SK-N-SH treated with all-trans-retinoic acid at 6 μM for 48 hours (cell line): ENCODE data around the gene UPB1.

Experiments
- ATAC-seq: fragments of 200-7000 bp; cut with Tn5 transposase; 3 replicates; pipeline ENCODE4 v1.9.1; 2020; ENCODE audit warnings: mild to moderate bottlenecking, moderate library complexity
- ARNTL ChIP-seq: fragments of 450-650 bp; formaldehyde crosslinking; IDR thresholded peaks from 2 replicates; pipeline ENCODE4 v1.5.0; 2020; ENCODE audit warnings: low read depth, mild to moderate bottlenecking, moderate library complexity, borderline replicate concordance
- BACH2 ChIP-seq: fragments of 250-450 bp; sonication (Bioruptor Pico); IDR thresholded peaks from 2 replicates; pipeline ENCODE4 v1.9.0; 2021; ENCODE audit warnings: mild to moderate bottlenecking, borderline replicate concordance
- ESRRG ChIP-seq: fragments of 250-450 bp; sonication (Bioruptor Pico); IDR thresholded peaks from 2 replicates; pipeline ENCODE4 v1.6.1; 2021; ENCODE audit warnings: mild to moderate bottlenecking
- GLIS3 ChIP-seq: fragments of 250-450 bp; sonication (Bioruptor Pico); IDR thresholded peaks from 2 replicates; pipeline ENCODE4 v1.5.0; 2020; ENCODE audit warnings: mild to moderate bottlenecking, moderate library complexity
- ISL1 ChIP-seq: fragments of 250-450 bp; sonication (Bioruptor Pico); IDR thresholded peaks from 2 replicates; pipeline ENCODE4 v2.1.2; 2022; ENCODE audit warnings: mild to moderate bottlenecking, moderate library complexity
- OSR1 ChIP-seq: fragments of 250-450 bp; sonication (Bioruptor Pico); IDR thresholded peaks from 2 replicates; pipeline ENCODE4 v1.8.0; 2022; ENCODE audit warnings: moderate library complexity, mild to moderate bottlenecking, inconsistent platforms
- PPARA ChIP-seq: fragments of 250-450 bp; sonication (Bioruptor Pico); IDR thresholded peaks from 2 replicates; pipeline ENCODE4 v1.5.0; 2020; ENCODE audit warnings: mild to moderate bottlenecking, borderline replicate concordance
- RARB ChIP-seq: fragments of 250-450 bp; sonication (Bioruptor Pico); IDR thresholded peaks from 2 replicates; pipeline ENCODE4 v1.8.0; 2021; ENCODE audit warnings: mild to moderate bottlenecking, moderate library complexity
- SNAI2 ChIP-seq: fragments of 250-450 bp; sonication (Bioruptor Pico); IDR thresholded peaks from 2 replicates; pipeline ENCODE4 v1.5.0; 2020; ENCODE audit warnings: mild to moderate bottlenecking, moderate library complexity
- TCF4 ChIP-seq: fragments of 250-450 bp; sonication (Bioruptor Pico); IDR thresholded peaks from 2 replicates; pipeline ENCODE4 v1.8.0; 2021; ENCODE audit warnings: mild to moderate bottlenecking, moderate library complexity, borderline replicate concordance
- TOX ChIP-seq: fragments of 250-450 bp; sonication (Bioruptor Pico); IDR thresholded peaks from 2 replicates; pipeline ENCODE4 v1.8.0; 2021; ENCODE audit warnings: mild to moderate bottlenecking, moderate library complexity, borderline replicate concordance
- ZC3H10 ChIP-seq: fragments of 250-450 bp; sonication (Bioruptor Pico); IDR thresholded peaks from 2 replicates; pipeline ENCODE4 v1.5.1; 2021; ENCODE audit warnings: mild to moderate bottlenecking, moderate library complexity
- ZFP30 ChIP-seq: fragments of 450-650 bp; formaldehyde crosslinking; IDR thresholded peaks from 2 replicates; pipeline ENCODE4 v1.5.0; 2022; ENCODE audit warnings: mild to moderate bottlenecking, moderate library complexity
- ZNF70 ChIP-seq: fragments of 450-650 bp; formaldehyde crosslinking; IDR thresholded peaks from 2 replicates; pipeline ENCODE4 v1.5.0; 2020; ENCODE audit warnings: mild to moderate bottlenecking, moderate library complexity
- TF ChIP-seq, protein P1 (sequence below): fragments of 250-450 bp; sonication (Bioruptor Pico); IDR thresholded peaks from 2 replicates; pipeline ENCODE4 v1.5.1; 2020; ENCODE audit warnings: low read depth, mild to moderate bottlenecking, moderate library complexity
- TF ChIP-seq, protein P2 (sequence below): fragments of 250-450 bp; sonication (Bioruptor Pico); IDR thresholded peaks from 2 replicates; pipeline ENCODE4 v1.8.0; 2020; ENCODE audit warnings: mild to moderate bottlenecking, moderate library complexity, borderline replicate concordance
- TF ChIP-seq, protein P3 (sequence below): fragments of 250-450 bp; sonication (Bioruptor Pico); IDR thresholded peaks from 2 replicates; pipeline ENCODE4 v1.5.1; 2021; ENCODE audit warnings: mild to moderate bottlenecking, moderate library complexity
- TF ChIP-seq, protein P4 (sequence below): fragments of 250-450 bp; sonication (Bioruptor Pico); IDR thresholded peaks from 2 replicates; pipeline ENCODE4 v1.8.0; 2021; ENCODE audit warnings: low read depth, mild to moderate bottlenecking, moderate library complexity, borderline replicate concordance
- TF ChIP-seq, protein P5 (sequence below): fragments of 250-450 bp; sonication (Bioruptor Pico); IDR thresholded peaks from 2 replicates; pipeline ENCODE4 v1.5.0; 2020; ENCODE audit warnings: mild to moderate bottlenecking, moderate library complexity

The UPB1 gene

DNA sequence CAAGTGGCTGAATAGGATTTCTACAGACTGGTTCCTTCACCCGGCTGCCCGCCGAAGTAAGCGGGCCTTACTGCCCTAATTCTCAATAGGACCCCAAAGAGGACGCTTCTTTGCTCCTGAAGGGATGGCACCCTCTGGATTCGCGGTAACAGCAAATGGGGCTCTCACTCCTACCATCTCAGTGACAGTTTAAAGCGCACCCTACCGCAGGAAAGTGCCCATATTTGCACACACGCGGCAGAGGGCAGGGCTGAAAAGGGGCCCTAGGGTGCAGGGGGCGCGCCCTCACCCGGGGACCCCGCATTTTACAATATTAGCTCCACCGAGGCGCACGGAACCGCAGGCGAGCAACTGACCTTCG lies 985 bp upstream of the UPB1 start:
- ATAC-seq, result no peak
- TF ChIP-seq BACH2 (no peak), ISL1 (no peak), PPARA (no peak), ARNTL (CRISPR knock-in tag) (no peak), TOX (CRISPR knock-in tag) (no peak), RARB (CRISPR knock-in tag) (no peak)
- TF ChIP-seq, protein P1, sequence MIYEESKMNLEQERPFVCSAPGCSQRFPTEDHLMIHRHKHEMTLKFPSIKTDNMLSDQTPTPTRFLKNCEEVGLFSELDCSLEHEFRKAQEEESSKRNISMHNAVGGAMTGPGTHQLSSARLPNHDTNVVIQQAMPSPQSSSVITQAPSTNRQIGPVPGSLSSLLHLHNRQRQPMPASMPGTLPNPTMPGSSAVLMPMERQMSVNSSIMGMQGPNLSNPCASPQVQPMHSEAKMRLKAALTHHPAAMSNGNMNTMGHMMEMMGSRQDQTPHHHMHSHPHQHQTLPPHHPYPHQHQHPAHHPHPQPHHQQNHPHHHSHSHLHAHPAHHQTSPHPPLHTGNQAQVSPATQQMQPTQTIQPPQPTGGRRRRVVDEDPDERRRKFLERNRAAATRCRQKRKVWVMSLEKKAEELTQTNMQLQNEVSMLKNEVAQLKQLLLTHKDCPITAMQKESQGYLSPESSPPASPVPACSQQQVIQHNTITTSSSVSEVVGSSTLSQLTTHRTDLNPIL (CRISPR knock-in tag), result no peak

DNA sequence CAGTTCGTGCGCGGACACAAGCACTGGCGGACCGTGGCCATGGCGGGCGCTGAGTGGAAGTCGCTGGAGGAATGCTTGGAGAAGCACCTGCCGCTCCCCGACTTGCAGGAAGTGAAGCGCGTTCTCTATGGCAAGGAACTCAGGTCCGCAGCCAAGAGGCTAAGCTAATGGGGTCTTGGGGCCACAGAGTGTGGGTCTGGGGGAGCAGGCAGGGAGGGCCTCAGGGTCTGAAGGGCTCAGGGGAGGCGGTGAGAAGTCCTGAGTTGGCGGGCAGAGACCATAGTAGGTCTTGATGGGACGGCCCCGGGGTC lies 188 bp downstream of the UPB1 start:
- no peak for ATAC-seq
- TF ChIP-seq RARB (CRISPR knock-in tag), result no peak
- no peak for TF ChIP-seq TOX (CRISPR knock-in tag)
- TF ChIP-seq GLIS3 (CRISPR knock-in tag), result no peak
- TF ChIP-seq OSR1, result no peak
- TF ChIP-seq, protein P2, sequence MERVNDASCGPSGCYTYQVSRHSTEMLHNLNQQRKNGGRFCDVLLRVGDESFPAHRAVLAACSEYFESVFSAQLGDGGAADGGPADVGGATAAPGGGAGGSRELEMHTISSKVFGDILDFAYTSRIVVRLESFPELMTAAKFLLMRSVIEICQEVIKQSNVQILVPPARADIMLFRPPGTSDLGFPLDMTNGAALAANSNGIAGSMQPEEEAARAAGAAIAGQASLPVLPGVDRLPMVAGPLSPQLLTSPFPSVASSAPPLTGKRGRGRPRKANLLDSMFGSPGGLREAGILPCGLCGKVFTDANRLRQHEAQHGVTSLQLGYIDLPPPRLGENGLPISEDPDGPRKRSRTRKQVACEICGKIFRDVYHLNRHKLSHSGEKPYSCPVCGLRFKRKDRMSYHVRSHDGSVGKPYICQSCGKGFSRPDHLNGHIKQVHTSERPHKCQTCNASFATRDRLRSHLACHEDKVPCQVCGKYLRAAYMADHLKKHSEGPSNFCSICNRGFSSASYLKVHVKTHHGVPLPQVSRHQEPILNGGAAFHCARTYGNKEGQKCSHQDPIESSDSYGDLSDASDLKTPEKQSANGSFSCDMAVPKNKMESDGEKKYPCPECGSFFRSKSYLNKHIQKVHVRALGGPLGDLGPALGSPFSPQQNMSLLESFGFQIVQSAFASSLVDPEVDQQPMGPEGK (CRISPR knock-in tag), result no peak
- no peak for TF ChIP-seq TCF4 (CRISPR knock-in tag)
- TF ChIP-seq ESRRG (CRISPR knock-in tag), result no peak
- no peak for TF ChIP-seq ZNF70 (CRISPR knock-in tag)
- no peak for TF ChIP-seq ARNTL (CRISPR knock-in tag)
- TF ChIP-seq, protein P3, sequence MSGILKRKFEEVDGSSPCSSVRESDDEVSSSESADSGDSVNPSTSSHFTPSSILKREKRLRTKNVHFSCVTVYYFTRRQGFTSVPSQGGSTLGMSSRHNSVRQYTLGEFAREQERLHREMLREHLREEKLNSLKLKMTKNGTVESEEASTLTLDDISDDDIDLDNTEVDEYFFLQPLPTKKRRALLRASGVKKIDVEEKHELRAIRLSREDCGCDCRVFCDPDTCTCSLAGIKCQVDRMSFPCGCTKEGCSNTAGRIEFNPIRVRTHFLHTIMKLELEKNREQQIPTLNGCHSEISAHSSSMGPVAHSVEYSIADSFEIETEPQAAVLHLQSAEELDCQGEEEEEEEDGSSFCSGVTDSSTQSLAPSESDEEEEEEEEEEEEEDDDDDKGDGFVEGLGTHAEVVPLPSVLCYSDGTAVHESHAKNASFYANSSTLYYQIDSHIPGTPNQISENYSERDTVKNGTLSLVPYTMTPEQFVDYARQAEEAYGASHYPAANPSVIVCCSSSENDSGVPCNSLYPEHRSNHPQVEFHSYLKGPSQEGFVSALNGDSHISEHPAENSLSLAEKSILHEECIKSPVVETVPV (CRISPR knock-in tag), result no peak
- TF ChIP-seq, protein P4, sequence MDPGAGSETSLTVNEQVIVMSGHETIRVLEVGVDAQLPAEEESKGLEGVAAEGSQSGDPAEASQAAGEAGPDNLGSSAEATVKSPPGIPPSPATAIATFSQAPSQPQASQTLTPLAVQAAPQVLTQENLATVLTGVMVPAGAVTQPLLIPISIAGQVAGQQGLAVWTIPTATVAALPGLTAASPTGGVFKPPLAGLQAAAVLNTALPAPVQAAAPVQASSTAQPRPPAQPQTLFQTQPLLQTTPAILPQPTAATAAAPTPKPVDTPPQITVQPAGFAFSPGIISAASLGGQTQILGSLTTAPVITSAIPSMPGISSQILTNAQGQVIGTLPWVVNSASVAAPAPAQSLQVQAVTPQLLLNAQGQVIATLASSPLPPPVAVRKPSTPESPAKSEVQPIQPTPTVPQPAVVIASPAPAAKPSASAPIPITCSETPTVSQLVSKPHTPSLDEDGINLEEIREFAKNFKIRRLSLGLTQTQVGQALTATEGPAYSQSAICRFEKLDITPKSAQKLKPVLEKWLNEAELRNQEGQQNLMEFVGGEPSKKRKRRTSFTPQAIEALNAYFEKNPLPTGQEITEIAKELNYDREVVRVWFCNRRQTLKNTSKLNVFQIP, result no peak
- TF ChIP-seq SNAI2 (CRISPR knock-in tag), result no peak

DNA sequence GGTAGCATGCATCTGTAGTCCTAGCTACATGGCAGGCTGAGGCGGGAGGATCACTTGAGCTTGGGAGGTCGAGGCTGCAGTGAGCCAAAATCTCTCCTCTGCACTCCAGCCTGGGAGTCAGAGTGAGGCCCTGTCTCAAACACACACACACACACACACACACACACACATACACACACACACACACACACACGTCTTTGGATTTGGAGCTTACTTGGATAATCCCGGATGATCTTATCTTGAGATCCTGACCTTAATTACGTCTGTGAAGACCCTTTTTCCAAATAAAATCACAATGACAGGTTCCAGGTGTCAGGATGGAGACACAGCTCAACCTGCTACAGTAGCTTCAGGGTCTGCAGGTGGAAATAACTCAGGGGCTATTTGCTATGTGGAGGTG lies 1.1 kb downstream of the UPB1 start:
- ATAC-seq, result no peak

More for the DNA sequence above, 1.1 kb downstream of the UPB1 start:
- TF ChIP-seq ARNTL (CRISPR knock-in tag) (no peak), ZFP30 (CRISPR knock-in tag) (no peak), OSR1 (no peak), SNAI2 (CRISPR knock-in tag) (no peak), TCF4 (CRISPR knock-in tag) (no peak), ZC3H10 (no peak), RARB (CRISPR knock-in tag) (no peak), ESRRG (CRISPR knock-in tag) (no peak), GLIS3 (CRISPR knock-in tag) (no peak)
- TF ChIP-seq, protein P5, sequence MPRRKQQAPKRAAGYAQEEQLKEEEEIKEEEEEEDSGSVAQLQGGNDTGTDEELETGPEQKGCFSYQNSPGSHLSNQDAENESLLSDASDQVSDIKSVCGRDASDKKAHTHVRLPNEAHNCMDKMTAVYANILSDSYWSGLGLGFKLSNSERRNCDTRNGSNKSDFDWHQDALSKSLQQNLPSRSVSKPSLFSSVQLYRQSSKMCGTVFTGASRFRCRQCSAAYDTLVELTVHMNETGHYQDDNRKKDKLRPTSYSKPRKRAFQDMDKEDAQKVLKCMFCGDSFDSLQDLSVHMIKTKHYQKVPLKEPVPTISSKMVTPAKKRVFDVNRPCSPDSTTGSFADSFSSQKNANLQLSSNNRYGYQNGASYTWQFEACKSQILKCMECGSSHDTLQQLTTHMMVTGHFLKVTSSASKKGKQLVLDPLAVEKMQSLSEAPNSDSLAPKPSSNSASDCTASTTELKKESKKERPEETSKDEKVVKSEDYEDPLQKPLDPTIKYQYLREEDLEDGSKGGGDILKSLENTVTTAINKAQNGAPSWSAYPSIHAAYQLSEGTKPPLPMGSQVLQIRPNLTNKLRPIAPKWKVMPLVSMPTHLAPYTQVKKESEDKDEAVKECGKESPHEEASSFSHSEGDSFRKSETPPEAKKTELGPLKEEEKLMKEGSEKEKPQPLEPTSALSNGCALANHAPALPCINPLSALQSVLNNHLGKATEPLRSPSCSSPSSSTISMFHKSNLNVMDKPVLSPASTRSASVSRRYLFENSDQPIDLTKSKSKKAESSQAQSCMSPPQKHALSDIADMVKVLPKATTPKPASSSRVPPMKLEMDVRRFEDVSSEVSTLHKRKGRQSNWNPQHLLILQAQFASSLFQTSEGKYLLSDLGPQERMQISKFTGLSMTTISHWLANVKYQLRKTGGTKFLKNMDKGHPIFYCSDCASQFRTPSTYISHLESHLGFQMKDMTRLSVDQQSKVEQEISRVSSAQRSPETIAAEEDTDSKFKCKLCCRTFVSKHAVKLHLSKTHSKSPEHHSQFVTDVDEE, result no peak
- TF ChIP-seq, protein P4, result no peak
